HG03342 (cell line): Measurements from ENCODE around the gene CALHM6.

Source experiments
- ATAC-seq: cut with Tn5 transposase; IDR thresholded peaks from one replicate; pipeline ENCODE4 v1.9.1; 2021; ENCODE audit warnings: mild to moderate bottlenecking, moderate library complexity; ENCODE audit not compliant: unreplicated experiment

The CALHM6 gene

DNA sequence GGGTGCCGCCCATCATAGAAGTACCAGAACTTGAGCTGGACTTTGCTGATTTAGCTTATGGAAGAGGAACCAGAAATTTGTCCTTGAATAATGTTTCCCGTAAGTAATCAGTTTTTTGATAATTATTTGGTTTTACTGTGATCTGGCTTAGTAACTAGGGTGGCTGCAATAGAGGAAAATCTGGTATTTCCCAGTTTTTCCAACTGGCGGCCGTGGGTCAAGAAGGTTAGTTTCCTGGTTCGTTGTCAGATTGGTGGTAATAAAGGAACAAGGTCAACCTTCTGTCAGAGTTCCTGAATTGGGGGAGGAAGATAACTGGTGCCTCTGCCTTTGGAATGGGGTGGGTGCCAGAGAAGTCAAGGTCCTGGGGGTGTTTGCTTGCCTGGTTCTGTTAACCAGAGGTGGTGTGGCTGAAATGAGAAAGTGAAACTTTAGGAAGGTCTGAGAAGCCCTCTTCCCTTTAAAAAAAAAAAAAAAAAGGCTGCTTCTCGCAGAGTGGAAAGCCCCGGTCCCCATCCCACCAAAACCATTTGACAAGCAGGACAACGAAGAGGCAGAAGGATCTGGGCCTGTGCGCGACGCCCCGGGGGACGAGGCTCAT is at the start of gene CALHM6:
Gene CALHM6, plus strand, starts transcription at position 45 of the 601 bp plus-strand sequence. Its CDS starts 555 bp downstream, at position 600.
- peak; percentile 7 for ATAC-seq

DNA sequence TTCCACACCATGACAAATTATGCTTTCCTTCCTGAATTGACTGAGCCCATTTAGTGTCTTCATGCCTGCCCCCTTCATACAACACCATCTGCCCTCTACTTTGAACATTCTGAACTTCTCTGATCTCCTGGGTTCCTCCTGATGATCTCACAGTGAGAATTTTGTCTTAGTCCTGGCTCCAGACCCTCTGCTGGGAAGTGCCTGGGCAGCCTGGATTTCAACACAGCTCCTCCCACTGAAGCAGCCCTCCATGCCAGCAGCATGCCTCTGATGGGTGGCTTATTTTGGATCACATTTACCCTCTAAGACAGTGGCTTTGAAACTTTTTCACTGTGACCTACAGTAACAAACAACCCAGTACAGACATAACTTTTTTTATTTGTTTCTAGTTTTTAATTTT is 48.9 kb upstream of the CALHM6 start:
- no peak for ATAC-seq

DNA sequence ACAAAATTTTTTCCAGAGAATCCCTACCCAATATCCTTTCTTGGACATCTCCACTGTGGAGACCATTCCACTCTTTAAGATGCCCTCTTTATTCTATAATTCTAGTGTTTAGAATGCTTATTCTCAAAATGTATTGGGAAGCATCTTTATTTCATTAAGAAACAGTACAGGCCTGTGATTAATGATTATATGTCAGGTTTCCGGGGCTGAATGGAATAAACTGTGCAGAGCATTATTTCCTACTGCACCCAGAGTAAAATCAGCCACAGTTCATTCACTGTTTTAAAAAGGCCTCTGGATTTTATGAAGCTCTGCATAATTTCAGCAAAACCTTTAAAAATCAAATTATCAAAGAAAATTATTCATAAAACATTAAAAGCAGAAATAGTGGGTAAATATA is 47.8 kb upstream of the CALHM6 start:
- no peak for ATAC-seq

DNA sequence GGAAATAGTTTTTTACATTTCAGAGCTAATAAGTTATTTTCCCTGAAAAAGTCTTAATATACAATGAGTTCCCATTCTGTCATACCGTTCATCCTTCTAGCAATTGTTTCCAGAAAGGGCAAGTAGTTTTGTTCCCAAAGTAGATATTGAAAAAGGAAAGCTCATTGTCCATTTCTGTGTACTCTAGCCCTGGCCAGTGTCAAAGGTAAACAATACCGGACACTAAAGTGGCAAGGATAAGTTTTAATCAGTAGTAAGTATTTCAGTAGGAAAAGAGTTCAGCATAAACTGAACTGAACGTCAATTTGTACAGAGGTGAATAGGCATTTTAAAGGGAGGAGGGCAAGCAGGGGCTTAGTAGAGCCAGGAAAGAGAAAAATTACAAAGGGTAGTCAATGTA is 43.5 kb upstream of the CALHM6 start:
- no peak for ATAC-seq

DNA sequence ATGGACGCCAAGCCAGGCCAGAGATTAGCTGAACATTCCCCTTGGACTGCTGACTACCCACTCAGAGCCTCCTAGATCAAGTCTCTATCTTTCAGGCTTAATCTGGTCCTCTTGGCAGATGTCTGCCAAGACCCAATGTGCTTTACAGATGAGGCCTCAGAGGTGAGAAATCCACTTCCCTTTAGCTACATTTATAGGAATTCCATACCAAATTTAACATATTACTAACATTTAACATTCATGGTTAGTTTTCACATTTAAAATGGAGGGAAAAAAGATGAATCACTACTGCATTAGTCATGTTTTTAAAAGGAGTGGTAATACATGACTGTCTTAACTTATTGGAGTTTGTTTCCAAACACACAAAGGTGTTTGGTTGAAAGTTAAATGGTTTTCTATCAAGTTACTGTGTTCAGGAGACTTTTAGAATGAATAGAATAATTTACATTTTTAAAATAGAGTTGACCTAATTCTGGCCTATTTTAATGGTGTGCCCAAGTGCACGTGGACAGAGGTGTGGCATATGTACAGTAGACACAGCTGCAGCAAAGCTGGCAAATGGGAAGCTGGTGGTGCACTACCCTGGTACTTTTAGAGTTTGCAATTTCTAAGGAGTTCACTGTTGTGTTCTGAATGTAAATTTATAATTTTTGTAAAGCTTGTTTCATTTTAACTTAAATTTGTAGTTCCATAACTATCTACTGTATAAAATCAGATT is 41.9 kb upstream of the CALHM6 start:
- ATAC-seq = no peak

DNA sequence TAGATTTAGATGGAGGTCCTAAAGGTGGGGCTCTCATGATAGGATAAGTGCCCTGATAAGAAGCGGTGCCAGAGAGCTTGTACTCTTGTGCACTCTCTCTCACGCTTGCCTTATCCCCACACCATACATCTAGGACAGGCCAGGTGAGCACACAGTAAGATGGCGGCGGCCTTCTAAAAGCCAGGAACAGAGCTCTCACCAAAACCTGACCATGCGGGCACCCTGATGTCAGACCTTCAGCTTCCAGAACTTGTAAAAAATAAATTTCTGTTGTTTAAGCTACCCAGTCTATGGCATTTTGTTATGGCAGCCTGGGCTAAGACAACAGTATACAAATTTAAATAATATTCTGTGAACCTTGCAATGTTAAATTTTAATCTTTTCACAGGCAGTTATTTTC is 40.8 kb upstream of the CALHM6 start:
- ATAC-seq = no peak

DNA sequence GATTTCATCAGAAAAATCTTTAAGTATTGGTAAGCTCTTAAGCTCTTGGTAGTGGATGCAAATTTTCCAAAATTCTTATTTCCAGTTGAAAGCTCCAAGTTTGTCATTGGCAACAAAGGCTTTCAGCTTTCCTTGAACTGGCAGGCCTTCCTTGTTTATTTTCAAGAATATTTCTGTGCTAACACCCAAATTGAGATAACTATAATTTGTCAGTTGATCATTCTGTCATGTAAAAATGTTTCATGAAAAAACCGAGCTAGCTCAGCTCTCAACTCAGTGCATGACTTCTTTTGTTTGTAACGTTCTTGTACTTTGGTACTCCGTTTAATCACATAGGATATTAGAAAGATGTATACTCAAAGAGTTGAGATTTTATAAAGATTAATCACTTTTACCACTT is 38.9 kb upstream of the CALHM6 start:
- ATAC-seq = no peak

DNA sequence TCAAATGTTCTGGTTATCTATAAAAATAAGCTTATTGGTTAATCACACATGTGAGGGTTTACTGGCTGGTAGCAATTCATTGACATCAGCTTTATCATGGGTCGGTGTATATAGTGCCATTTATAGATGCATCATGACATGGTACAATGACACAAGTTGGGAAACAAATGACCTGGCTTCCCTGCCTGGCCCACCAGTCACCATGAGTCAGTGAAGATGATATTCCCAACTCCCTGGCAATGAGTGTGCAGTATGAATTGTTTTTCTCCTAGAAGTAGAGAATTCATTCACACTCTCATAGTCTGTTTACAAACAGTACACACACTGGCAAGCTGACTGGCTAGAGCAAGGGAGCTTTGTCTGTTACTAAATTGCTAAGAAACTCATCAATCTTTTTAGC is 37.2 kb upstream of the CALHM6 start:
- no peak for ATAC-seq

DNA sequence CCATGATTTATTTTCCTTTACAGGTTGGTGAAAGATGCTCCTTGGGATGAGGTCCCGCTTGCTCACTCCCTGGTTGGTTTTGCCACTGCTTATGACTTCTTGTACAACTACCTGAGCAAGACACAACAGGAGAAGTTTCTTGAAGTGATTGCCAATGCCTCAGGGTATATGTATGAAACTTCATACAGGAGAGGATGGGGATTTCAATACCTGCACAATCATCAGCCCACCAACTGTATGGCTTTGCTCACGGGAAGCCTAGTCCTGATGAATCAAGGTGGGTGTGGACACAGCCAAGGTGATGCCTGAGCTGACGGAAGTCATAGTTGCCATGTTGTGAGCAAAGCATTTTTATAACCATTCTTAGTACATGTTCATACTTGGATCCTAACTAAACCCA is 34.6 kb upstream of the CALHM6 start:
- no peak for ATAC-seq

DNA sequence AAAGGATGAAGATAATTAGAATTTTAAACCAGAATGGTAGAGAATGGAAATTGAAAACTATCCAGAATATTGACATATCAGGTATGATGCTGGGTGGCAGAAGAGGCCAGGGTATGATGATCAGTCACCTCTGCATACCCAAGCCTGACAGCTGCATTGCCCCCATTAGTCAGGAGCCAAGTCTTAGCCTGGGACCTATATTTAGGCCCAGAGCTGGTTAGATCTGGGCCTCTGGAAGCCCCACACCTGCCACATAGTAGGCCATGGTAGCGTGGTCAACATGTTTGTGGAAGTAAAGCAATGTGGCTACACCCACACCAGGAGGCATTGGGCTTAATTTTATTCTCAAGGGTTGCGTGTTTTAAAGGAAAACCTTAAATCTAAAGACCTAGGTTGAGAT is 32.1 kb upstream of the CALHM6 start:
- ATAC-seq = no peak

DNA sequence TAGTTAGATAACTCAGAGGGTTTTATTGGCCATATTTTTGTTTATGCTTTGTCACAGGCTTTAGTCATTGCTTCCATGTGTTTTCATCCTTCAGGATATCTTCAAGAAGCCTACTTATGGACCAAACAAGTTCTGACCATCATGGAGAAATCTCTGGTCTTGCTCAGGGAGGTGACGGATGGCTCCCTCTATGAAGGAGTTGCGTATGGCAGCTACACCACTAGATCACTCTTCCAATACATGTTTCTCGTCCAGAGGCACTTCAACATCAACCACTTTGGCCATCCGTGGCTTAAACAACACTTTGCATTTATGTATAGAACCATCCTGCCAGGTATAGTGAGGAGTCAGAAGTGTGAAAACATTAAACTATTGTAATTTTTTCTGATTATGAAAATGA is 30.3 kb upstream of the CALHM6 start:
- ATAC-seq = no peak

DNA sequence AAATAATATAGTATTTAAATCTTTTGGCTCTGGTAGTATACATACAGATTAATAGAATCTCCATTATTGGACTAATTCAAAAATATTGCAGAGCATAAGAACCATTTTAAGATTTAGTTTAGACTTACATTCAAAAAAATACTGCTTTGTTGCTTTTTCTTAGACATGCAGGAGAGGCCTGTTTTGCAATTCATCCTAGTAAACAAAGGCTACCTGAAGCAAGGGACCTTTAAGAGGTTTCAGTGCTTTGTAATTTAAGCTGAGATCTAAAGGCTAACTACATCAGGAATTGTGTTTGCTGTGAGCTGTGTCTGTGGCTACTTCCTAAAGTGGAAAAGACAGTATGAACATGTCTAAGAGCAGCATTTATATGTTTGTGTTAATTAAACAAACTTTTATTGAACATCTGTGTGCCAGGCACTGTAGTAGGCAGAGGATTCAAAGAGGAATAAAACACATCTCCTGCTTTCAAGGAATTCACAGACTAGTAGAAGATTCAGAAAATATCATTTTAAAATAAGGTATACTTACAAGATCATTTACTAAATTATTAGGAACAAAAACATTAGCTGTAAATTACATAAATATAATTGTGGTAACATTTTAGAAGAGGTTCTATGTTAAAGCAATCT is 29.1 kb upstream of the CALHM6 start:
- ATAC-seq = no peak

DNA sequence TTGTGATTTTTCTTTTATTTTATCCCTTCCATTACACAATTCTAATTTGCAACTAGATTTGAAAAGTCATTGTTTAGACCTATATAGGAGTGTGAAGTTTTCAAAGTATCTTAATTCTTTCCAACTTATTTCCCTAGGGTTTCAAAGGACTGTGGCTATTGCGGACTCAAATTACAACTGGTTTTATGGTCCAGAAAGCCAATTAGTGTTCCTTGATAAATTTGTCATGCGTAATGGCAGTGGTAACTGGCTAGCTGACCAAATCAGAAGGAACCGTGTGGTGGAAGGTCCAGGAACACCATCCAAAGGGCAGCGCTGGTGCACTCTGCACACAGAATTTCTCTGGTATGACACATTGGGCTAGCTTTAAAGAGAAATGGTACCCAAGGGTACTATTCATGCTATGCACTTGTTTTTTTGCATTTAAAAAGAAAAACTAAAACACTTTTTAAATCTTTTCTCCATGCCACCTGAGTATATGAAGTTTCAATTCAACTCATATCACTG is 27.9 kb upstream of the CALHM6 start:
- no peak for ATAC-seq

DNA sequence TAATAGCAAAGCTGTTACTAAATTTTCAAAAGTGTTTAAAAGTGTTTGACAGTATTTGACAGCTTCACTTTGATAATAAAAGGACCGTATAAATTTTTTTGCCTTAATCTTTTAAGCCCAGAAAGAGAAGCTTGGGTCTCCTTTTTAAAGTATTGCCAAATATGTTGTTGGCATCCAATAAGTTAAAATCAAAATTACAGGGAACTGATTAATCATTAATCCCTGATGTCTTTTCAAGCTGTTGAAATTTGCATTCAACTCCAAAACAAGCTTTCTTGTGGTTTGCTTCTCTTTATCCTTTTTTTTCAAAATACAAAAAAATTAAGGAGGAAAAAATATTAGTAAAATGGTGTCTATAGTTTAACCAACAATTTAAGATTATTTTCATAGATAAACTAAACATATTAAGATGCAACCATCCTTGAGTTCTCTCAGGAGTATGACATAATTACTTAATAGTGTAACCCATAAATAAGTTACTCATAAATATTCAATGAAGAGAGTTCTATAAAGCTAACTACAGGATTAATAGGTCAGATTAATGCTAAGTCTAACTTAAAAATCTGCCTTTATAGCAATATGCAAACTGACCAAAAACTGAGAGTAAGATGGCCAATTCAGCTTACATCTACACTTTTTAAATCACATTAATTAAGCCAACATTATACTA is 27.0 kb upstream of the CALHM6 start:
- ATAC-seq = no peak

DNA sequence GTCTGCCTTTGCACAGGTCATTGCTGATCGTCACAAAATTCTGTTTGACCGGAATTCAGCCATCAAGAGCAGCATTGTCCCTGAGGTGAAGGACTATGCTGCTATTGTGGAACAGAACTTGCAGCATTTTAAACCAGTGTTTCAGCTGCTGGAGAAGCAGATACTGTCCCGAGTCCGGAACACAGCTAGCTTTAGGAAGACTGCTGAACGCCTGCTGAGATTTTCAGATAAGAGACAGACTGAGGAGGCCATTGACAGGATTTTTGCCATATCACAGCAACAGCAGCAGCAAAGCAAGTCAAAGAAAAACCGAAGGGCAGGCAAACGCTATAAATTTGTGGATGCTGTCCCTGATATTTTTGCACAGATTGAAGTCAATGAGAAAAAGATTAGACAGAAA is 24.6 kb upstream of the CALHM6 start:
- no peak for ATAC-seq

DNA sequence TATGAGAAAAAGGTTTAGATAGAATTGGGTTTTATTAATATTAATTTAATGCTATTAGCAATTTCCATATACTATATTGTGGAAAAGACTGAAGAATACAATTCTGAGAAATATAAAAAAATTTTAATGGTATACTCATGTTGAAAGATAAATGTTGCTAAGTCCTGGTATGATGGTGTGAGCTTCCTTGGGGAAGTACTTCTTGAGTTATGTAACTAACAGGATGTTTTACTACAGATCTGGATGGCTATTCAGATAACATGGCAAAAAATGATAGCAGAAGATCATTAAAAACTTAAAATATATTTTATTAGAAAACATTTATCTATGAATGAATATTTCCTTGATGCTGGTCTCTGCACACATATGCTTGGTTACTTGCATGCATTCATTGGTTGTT is 23.5 kb upstream of the CALHM6 start:
- ATAC-seq = no peak

DNA sequence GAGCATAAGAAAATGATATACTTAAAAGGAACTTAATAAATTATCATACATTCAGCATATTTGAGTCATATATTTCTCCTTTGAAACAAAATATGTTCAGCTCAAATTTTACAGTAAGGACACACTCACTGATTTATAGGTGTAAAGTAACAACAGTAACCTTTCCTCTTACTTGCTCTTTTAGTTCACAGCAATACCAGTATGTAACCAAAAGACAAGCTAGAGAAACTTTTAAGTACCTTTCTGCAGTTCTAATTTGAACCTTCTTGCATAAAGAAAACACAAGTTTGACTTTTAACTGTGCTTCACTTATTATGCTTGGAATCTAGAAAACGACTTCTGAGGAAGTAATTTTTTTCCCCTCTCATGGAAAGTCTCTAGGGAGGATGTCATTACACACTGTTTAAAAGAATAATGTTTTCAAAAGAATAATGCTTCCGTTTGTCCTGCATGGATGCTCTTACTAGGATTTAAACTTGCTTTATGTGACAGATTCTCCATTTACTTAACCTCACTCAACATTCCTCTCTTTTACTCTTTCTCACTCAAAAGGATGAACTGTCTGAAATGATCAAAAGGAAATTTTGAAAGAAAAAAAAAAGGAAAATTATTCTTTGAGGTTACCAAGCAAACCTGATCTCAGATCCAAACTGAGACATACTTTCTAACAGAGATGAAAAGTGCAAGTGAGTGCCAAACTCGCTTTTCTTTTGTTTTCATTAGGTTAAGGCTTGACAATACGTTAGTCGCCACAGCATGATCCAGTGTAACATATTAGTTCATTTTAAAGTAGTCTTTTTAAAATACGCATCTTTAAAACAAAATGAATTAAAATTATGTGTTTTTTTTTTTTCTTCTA is 22.4 kb upstream of the CALHM6 start:
- no peak for ATAC-seq

DNA sequence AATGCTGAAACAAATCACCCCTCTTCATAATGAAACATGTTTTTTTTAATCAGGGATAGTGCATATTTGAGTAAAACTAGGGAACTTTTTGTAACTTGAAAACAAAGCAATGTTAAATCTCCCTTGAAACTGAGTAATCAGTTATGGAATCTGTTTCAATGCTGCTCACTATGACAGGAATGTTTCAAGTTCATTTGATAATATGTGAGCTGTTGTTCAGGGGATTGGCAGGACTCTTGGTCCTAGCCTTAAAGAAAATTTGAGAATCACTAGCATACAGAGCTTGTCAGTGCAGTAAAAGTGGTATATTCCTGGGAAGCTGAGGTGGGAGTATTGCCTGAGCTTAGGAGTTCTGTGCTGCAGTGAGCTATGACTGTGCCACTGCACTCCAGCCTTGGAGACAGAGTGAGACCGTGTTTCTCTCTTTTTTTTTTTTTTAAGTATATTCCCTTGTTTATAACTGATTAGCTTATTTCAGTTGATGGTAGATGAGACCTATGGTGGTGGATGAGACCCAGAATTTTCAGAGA is 21.6 kb upstream of the CALHM6 start:
- ATAC-seq = no peak

DNA sequence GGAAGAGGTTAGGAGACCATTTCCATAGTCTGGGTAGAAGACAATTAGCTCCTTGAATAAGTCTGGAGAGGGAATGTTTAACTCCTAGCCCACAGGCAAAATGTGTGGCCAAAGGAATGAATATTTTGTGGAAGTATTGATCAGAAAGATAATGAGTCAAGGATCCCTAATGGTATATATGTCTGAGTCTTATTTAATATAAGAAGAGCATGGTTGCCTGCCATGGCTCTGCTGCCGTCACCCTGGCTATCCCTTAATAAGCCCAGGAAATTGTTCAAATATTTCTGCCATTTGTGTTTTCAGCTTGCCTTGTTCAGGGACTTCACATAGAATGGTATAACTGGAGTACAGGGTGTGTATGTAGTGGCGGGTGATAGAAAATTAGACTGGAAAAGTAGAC is 18.1 kb upstream of the CALHM6 start:
- ATAC-seq = no peak

DNA sequence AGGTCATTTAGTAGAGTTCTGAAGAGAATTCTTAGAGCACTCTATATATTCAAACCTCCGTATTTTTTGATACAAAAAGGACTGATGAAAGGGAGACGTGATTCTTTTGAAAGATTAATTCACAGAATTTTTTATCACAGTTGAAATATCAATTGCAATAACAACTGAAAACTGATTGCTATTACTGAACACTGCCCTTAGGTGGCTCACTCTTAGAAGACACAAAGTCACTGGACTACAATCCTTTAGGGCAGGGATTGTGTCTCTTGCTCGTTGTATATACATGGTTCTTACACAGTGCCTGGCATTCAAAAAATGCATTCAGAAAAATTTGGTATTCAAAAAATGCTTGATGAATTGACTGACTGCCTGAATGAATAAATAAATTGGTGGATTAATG is 17.1 kb upstream of the CALHM6 start:
- ATAC-seq = peak; percentile 77

DNA sequence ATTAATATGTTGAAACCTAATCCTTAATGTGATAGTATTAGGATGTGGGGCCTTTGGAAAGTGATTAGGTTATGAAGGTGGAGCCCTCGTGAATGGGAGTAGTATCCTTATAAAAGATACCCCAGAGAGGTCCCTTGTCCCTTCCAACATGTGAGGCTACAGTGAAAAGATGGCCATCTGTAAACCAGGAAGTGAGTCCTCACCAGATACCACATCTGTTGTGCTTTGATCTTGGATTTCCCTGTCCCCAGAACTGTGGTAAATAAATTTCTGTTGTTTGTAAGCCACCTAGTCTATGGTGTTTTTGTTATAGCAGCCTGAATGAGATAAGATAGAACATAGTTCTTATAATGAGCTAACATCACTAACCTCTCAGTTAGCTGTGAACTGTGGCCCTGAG is 16.6 kb upstream of the CALHM6 start:
- peak; percentile 7 for ATAC-seq
